ENCODE results near the gene HCN4. TPM values are rescaled to one million over a fixed set of nuclear protein-coding genes. Genes with fewer than 3 reads are reported as not detected.

Gene HCN4
- total RNA-seq, 4 donors from 2014 or later, result 0.14 TPM; not detected in 3

DNA sequence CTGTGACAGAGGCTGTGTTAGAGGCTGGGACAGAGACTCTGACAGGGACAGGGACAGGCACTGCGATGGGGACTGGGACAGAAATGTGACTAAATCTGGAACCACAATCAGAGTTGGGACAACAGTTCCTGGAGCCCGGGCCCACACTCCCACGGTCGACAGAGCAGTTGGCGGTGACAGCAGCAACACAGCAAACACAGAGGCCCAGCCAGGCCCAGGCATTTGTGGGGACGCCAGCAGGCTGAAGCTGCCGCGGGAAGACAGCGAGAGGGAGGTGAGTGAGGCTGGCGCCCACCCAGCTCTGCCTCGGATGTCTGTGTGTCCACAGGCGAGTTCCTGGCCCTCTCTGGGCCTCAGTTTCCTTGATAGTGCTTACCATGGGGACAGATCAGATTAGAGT, 9.3 kb upstream of the HCN4 start:
- Histone ChIP-seq H3K9me3 (no peaks in the 10 kb centered on the region), H3K4me3 (no peak overlapping the region), H3K36me3 (no peaks in the 10 kb centered on the region), H3K27me3 (peaks cover 54% of the 10 kb centered on the region), H3K27ac (no peak overlapping the region), H3K4me1 (no peaks in the 10 kb centered on the region)
- in situ Hi-C loops (cut with MboI; ENCODE audit: low pct_ligation_motif_present in 1 of 4, low pct_unique_long_range_greater_than_20kb in 1 of 4, low sequenced_read_pairs in 3 of 4) (no loop called here), intact Hi-C loops (cut with DNase I; ENCODE audit: low total_unique reads) (no loop called here)
- no peak for DNase-seq
- WGBS, 2 donors (ENCODE audit: low coverage in 1 of 2), result 69% methylated on average over 12 of the region's 12 CpGs; no CpG with 5 or more reads in 1 of the 2 donors
- TF ChIP-seq, protein P1, sequence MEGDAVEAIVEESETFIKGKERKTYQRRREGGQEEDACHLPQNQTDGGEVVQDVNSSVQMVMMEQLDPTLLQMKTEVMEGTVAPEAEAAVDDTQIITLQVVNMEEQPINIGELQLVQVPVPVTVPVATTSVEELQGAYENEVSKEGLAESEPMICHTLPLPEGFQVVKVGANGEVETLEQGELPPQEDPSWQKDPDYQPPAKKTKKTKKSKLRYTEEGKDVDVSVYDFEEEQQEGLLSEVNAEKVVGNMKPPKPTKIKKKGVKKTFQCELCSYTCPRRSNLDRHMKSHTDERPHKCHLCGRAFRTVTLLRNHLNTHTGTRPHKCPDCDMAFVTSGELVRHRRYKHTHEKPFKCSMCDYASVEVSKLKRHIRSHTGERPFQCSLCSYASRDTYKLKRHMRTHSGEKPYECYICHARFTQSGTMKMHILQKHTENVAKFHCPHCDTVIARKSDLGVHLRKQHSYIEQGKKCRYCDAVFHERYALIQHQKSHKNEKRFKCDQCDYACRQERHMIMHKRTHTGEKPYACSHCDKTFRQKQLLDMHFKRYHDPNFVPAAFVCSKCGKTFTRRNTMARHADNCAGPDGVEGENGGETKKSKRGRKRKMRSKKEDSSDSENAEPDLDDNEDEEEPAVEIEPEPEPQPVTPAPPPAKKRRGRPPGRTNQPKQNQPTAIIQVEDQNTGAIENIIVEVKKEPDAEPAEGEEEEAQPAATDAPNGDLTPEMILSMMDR (IDR thresholded peaks at IDR 0.05), result no peak
- TF ChIP-seq POLR2A (IDR thresholded peaks at IDR 0.05) (no peak), POLR2AphosphoS5 (IDR thresholded peaks at IDR 0.05) (no peak), EP300 (IDR thresholded peaks at IDR 0.05; ENCODE audit: low read depth) (no peak)

- no peaks in the 10 kb centered on the region for H3K4me1 ChIP-seq
- no peaks in the 10 kb centered on the region for H3K36me3 ChIP-seq
- H3K27ac ChIP-seq, result no peak overlapping the region
- DNase-seq, result no peak
- TF ChIP-seq, protein P1 (IDR thresholded peaks at IDR 0.05), result no peak
- no peak for TF ChIP-seq EP300 (IDR thresholded peaks at IDR 0.05; ENCODE audit: low read depth)
- no peak for TF ChIP-seq POLR2A (IDR thresholded peaks at IDR 0.05)
- no peak for TF ChIP-seq POLR2AphosphoS5 (IDR thresholded peaks at IDR 0.05)
- peaks cover 52% of the 10 kb centered on the region for H3K27me3 ChIP-seq
- intact Hi-C loops (cut with DNase I; ENCODE audit: low total_unique reads), result no loop called here
- H3K9me3 ChIP-seq, result no peaks in the 10 kb centered on the region
- in situ Hi-C loops (cut with MboI; ENCODE audit: low pct_ligation_motif_present in 1 of 4, low pct_unique_long_range_greater_than_20kb in 1 of 4, low sequenced_read_pairs in 3 of 4), result no loop called here
- 86% methylated on average over 6 of the region's 6 CpGs; no CpG with 5 or more reads in 1 of the 2 donors for WGBS, 2 donors (ENCODE audit: low coverage in 1 of 2)
- H3K4me3 ChIP-seq, result no peak overlapping the region
These were observed 7.1 kb upstream of the HCN4 start for GRCh38 chr15:73375755-73376305.

DNA sequence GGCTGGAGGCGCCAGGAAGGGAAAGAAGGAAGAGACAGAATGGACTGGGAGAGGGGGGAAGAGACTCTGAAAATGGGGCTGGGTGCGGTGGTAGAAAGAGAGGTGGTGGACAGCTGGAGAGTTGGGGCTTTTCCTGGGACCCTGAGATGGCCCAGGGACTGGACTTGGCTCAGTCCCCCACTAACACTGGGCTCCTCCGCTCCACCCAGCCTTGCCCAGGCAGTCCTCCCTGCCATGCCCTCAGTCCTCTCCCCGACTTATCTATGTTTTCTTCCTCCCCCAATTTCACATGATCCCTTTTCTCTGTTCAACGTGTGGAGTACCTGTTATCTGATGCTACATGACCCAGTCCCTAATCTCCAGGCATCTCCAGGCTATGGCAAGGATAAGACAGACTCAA, 6.3 kb upstream of the HCN4 start:
- no peaks in the 10 kb centered on the region for H3K36me3 ChIP-seq
- no peak for DNase-seq
- intact Hi-C loops (cut with DNase I; ENCODE audit: low total_unique reads) (no loop called here), in situ Hi-C loops (cut with MboI; ENCODE audit: low pct_ligation_motif_present in 1 of 4, low pct_unique_long_range_greater_than_20kb in 1 of 4, low sequenced_read_pairs in 3 of 4) (no loop called here)
- no peak for TF ChIP-seq POLR2AphosphoS5 (IDR thresholded peaks at IDR 0.05)
- TF ChIP-seq POLR2A (IDR thresholded peaks at IDR 0.05), result no peak
- TF ChIP-seq, protein P1 (IDR thresholded peaks at IDR 0.05), result no peak
- no peak for TF ChIP-seq EP300 (IDR thresholded peaks at IDR 0.05; ENCODE audit: low read depth)
- no peak overlapping the region for H3K27ac ChIP-seq
- 44 to 56% methylated on average over 3 to 5 of the region's 5 CpGs for WGBS, 2 donors (ENCODE audit: low coverage in 1 of 2)
- no peaks in the 10 kb centered on the region for H3K9me3 ChIP-seq
- peaks cover 53% of the 10 kb centered on the region for H3K27me3 ChIP-seq
- no peak overlapping the region for H3K4me3 ChIP-seq
- no peaks in the 10 kb centered on the region for H3K4me1 ChIP-seq

- H3K27ac ChIP-seq, result no peak overlapping the region
- H3K4me3 ChIP-seq, result no peak overlapping the region
- peaks cover 53% of the 10 kb centered on the region for H3K27me3 ChIP-seq
- no peak for DNase-seq
- TF ChIP-seq, protein P1 (IDR thresholded peaks at IDR 0.05), result no peak
- TF ChIP-seq EP300 (IDR thresholded peaks at IDR 0.05; ENCODE audit: low read depth) (no peak), POLR2AphosphoS5 (IDR thresholded peaks at IDR 0.05) (no peak), POLR2A (IDR thresholded peaks at IDR 0.05) (no peak)
- in situ Hi-C loops (cut with MboI; ENCODE audit: low pct_ligation_motif_present in 1 of 4, low pct_unique_long_range_greater_than_20kb in 1 of 4, low sequenced_read_pairs in 3 of 4) (no loop called here), intact Hi-C loops (cut with DNase I; ENCODE audit: low total_unique reads) (loop anchor here (5.0 kb wide), 1 partner anchor 612 kb away; no protein-coding TSS in a partner anchor)
- no peaks in the 10 kb centered on the region for H3K9me3 ChIP-seq
- H3K36me3 ChIP-seq, result no peaks in the 10 kb centered on the region
- WGBS, 2 donors (ENCODE audit: low coverage in 1 of 2), result 33 to 100% methylated on average over 2 to 6 of the region's 6 CpGs
- no peaks in the 10 kb centered on the region for H3K4me1 ChIP-seq
These were observed 5.8 kb upstream of the HCN4 start for GRCh38 chr15:73374604-73375003.
